HG03558 (cell line): Measurements from ENCODE around the gene PAX5.

Source experiments
- ATAC-seq: cut with Tn5 transposase; IDR thresholded peaks from one replicate; pipeline ENCODE4 v1.9.1; 2021; ENCODE audit warnings: moderate number of reproducible peaks; ENCODE audit not compliant: unreplicated experiment; ENCODE audit errors: extremely low read depth

PAX5 gene

GRCh38 chr9:36992501-36993316 is 41.4 kb downstream of the PAX5 start:
- ATAC-seq, result no peak

- no peak for ATAC-seq
Measured at GRCh38 chr9:36991516-36992134, 42.4 kb downstream of the PAX5 start.

GRCh38 chr9:36988848-36989247 is 45.2 kb downstream of the PAX5 start:
- ATAC-seq, result no peak

- ATAC-seq, result no peak
Measured at GRCh38 chr9:36987891-36988290, 46.2 kb downstream of the PAX5 start.

- no peak for ATAC-seq
Measured at GRCh38 chr9:36987409-36987808, 46.7 kb downstream of the PAX5 start.

- ATAC-seq, result no peak
Measured at GRCh38 chr9:36986468-36987408, 47.3 kb downstream of the PAX5 start.

- no peak for ATAC-seq
Measured at GRCh38 chr9:36985769-36986467, 48.1 kb downstream of the PAX5 start.

GRCh38 chr9:36985061-36985768 is 48.9 kb downstream of the PAX5 start:
- no peak for ATAC-seq

GRCh38 chr9:36980148-36980974 is 53.7 kb downstream of the PAX5 start:
- ATAC-seq, result no peak

- no peak for ATAC-seq
Measured at GRCh38 chr9:36976371-36977030, 57.6 kb downstream of the PAX5 start.

- ATAC-seq, result no peak
Measured at GRCh38 chr9:36974731-36975130, 59.3 kb downstream of the PAX5 start.

- no peak for ATAC-seq
Measured at GRCh38 chr9:36971935-36972488, 62.1 kb downstream of the PAX5 start.

GRCh38 chr9:36970007-36970888 is 63.8 kb downstream of the PAX5 start:
- no peak for ATAC-seq

GRCh38 chr9:36969216-36969771 is 64.8 kb downstream of the PAX5 start:
- no peak for ATAC-seq

GRCh38 chr9:36968574-36969215 is 65.4 kb downstream of the PAX5 start:
- no peak for ATAC-seq

- no peak for ATAC-seq
Measured at GRCh38 chr9:36967997-36968396, 66.1 kb downstream of the PAX5 start.
